GM21526 (cell line): ENCODE results near the gene COX6B1.
A peak's percentile ranks its signal among the peaks of the same experiment; 100 is the strongest.
"Not testable (repeated sequence)": the region's sequence is repeated elsewhere in the genome, so short reads cannot be mapped to it uniquely, and the experiment has no call there.

Source experiments
- ATAC-seq: cut with Tn5 transposase; IDR thresholded peaks from one replicate; pipeline ENCODE4 v1.9.1; 2021; ENCODE audit warnings: moderate library complexity; ENCODE audit not compliant: unreplicated experiment, low FRiP score

The COX6B1 gene, protein sequence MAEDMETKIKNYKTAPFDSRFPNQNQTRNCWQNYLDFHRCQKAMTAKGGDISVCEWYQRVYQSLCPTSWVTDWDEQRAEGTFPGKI

DNA sequence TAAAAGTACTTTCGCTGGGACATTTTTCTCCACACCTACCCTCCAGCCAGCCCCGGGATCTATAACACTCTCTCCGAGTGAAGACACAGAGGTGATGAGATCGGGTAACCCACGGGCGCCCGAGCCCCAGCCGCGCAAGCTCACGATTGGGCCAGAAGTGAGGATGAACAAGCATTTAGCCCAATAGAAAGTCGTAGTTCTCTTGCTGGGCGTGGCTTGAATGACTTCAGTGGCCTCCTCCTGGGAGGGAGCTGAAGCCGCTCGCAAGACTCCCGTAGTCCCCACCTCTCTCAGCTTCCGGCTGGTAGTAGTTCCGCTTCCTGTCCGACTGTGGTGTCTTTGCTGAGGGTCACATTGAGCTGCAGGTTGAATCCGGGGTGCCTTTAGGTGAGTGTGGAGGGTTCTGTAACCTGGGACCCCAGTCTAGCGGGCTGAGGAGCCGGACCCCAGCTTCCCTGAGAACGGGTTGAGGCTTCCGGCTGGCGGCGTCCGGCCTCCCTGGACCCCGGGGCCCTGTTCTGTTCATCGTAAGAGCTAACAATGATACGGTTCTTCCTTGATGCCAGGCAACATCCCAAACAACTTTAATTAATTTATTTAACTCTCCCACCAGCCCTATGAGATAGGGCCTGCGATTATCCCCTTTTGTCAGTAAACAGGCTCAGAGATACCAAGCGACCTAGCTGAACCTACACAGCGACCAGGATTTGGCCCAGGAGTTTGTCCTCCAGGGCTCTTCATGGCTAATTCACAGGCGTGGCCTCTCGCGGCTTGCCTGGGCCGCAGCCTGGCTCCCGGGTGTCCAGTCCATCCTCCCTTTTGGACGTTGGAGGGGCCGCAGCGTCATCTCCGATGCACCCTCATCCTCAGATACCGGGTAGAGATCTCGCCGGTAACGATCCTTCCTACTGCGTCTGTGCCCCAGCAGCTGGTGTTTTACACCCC is at the start of gene COX6B1:
Gene COX6B1, plus strand, starts transcription at position 307 of the 945 bp plus-strand sequence. CDS start 2,921 bp downstream, outside the sequence.
- ATAC-seq, result no peak

DNA sequence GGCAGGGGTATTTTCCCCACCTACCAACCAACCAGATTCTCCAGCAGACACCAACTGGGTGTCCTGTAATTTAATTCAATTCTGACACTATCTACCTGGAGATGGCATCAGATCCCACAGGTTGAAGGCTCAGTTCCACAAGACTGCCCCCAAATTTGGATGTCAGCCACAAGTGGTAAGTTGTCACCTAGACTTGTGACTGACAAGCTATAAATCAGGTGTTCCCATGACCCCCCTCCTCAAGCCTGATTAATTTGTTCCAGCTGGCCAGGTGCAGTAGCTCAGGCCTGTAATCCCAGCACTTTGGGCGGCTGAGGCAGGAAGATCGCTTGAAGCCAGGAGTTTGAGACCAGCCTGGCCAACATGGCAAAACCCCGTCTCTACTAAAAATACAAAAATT is 46.2 kb upstream of the COX6B1 start:
- no peak for ATAC-seq

DNA sequence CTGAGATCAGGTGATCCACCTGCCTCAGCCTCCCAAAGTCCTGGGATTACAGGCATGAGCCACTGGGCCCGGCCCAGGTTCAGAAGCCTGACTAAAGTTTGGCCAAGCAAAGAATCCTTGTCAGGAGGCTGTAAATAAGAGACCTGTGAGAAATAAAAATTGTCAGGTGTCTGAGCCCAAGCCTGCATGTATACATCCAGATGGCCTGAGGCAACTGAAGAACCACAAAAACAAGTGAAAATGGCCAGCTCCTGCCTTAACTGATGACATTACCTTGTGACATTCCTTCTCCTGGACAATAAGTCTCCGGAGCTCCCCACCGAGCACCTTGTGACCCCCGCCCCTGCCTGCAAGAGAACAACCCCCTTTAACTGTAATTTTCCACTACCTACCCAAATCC is 43.7 kb upstream of the COX6B1 start:
- ATAC-seq, result not testable (repeated sequence)

DNA sequence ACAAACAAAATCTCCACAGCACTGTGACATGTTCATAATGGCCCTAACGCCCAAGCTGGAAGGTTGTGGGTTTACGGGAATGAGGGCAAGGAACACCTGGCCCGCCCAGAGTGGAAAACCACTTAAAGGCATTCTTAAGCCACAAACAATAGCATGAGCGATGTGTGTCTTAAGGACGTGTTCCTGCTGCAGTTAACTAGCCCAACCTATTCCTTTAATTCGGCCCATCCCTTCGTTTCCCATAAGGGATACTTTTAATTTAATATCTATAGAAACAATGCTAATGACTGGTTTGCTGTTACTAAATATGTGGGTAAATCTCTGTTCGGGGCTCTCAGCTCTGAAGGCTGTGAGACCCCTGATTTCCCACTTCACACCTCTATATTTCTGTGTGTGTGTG is 41.0 kb upstream of the COX6B1 start:
- ATAC-seq, result not testable (repeated sequence)

DNA sequence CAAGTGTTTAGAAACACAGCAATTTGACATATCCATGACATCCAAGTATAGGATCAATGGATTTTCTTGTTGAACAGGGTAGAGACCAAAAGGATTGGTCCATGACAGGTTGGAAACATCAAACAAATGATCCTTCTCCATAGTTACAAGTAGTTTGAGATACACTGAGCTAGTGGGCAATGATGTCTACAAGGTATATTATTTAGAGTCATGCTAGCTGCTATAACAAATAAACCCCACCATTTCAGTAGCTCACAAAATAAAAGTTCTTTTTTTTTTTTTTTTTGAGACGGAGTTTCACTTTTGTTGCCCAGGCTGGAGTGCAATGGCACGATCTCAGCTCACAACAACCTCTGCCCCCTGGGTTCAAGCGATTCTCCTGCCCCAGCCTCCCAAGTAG is 40.5 kb upstream of the COX6B1 start:
- ATAC-seq, result no peak

DNA sequence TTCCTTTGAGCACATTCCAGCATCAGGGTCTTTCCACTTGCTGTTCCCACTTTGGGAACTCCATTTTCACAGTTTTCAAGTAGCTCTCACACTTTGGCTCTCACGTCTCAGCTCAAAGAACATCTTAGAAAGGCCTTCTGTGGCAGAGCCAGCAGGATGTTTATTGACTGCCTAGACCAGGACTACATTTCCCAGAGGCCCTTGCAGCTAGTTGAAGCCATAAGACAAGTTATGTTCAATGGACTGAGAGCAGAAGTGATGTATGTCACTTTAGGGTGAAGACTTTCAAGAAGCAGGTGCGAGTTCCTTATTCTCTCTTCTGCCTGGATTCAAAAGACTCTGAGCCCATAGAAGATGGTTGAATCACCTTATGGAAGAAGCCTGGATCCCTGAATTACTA is 39.9 kb upstream of the COX6B1 start:
- ATAC-seq, result no peak

DNA sequence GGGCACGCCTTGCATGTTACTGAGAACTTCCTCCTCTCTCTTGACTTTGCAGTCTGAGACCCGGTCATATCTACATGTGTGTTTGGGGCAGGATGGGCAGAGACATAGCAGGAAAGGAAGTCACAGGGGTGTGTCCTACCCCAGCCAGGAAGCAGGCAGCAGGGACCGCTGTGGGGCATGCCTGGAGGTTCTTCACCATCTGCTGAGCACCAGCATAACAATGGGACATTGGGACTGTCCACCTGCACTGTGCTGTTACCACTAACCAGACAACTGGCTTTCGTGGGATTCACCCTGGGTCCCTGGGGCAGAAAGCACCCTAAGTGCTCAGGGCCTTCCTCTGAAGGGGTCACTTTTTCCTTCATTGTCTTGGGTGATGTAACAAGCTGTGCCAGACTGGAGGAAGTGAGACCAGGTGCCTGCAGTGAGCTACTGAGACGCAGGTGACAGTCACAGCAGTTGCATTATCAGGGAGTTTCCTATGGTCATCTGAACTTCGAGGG is 38.2 kb upstream of the COX6B1 start:
- no peak for ATAC-seq

DNA sequence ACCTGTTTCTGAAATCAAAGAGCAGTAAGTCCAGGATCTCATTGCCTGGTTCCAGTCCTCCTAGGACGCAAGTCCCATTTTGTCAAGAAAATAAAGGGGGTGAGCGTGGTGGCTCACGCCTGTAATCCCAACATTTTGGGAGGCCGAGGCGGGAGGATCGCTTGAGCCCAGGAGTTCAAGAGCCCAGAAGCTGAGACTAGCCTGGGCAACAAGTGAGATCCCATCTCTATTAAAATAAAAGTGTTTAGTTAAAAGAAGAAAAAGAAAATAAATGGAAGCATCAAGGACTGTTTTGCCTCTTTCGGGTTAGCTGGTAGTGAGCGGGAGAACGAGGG is 35.9 kb upstream of the COX6B1 start:
- no peak for ATAC-seq

DNA sequence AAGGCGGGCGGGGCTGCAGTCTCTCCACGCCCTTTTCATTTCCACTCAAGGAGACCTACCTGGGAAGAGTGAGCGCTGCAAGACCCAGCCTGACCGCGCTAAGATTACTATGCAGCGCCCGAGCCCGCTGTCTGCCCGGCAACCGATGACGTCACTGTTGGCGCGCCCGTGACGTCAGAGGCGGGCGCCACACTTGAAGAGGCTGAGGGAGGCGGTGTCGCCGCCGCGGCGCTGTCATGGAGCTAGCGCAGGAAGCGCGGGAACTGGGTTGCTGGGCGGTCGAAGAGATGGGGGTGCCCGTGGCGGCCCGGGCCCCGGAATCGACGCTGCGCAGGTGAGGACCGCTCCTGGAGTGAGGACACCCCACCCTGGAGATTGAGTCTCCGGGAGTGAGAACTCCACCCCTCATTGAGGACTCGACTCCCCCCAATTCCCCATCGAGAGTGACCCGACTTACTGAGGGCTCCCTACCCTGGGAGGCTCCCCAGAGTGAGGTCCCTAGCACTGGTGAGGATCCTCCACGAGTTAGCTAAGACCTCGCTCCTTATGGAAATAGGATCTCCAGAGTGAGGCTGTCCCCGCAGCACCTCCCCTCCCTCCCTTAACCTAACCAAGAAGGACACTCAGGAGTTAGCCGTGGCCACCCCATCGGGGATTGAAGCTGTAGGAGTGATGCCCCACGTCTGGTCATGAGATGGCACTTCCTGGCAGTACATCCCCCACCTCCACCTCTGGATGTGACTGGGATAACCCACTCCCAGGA is 35.4 kb upstream of the COX6B1 start, which contains the start of gene HAUS5:
Gene HAUS5, plus strand, starts transcription at position 177 of the 763 bp plus-strand sequence. Its CDS starts 60 bp downstream, at position 237.
- ATAC-seq, result peak; percentile 62

DNA sequence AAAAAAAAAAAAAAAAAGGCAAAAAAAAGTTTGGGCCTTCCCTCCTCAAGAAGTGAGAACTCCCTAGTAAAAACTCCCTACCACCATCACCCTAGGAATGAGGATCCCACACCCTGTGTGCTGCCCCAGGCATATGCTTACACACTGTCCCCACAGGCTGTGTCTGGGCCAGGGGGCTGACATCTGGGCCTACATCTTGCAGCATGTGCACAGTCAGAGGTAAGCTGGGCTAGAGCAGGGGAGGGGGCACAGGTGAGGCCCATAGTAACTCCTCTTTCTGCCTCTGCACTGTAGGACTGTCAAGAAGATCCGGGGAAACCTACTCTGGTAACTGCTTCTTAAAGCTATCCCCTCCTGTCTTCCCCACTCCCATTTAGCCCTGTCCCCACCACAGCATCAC is 34.5 kb upstream of the COX6B1 start:
- no peak for ATAC-seq

DNA sequence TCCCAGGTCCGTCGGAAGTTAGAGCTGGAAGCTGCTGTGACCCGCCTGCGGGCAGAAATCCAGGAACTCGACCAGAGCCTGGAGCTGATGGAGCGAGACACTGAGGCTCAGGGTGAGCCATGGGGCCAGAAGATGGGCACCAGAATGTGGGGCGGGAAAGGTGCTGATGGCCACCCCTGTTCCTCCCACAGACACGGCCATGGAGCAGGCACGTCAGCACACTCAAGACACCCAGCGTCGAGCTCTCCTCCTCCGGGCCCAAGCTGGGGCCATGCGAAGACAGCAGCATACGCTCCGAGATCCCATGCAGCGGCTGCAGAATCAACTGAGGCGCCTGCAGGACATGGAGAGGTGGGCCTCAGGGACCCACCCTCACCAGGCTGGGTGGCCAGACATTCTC is 33.1 kb upstream of the COX6B1 start:
- no peak for ATAC-seq

DNA sequence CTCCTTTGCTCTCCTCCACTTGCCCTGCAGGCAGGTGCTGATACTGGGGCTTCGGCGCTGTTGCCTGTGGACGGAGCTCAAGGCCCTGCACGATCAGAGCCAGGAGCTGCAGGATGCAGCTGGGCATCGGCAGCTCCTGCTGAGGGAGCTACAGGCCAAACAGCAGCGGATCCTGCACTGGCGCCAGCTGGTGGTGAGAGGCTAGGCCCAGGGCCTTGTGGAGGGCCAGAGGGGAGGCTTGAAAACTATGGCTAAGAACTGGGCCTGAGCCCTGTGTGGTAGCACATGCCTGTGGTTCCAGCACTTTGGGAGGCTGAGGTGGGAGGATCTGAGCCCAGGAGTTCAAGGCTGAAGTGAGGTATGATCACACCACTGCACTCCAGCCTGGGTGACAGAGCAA is 29.3 kb upstream of the COX6B1 start:
- ATAC-seq, result no peak

DNA sequence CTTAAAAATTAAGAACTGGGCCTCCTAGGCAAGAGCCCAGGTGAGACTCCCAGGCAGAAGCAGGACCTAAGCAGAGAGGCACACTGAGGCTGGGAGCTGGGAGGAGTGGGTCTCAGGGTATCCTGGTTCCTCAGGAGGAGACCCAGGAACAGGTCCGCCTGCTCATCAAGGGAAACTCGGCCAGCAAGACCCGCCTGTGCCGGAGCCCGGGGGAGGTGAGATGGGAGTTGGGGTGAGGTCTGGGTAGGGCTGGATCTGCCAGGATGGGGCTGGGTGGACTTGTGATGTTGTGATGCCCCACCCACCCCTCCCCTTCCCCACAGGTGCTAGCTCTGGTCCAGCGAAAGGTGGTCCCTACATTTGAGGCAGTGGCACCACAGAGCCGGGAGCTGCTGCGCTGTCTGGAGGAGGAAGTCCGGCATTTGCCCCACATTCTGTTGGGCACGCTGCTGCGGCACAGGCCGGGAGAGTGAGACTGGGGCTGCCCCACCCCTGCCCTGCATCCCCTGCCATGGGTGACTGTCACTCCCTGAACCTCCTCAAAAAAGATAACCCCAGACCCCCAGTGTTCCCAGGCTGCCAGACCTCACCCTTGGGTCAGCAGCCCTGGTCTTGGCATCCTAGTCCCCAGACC is 28.7 kb upstream of the COX6B1 start:
- ATAC-seq, result no peak

DNA sequence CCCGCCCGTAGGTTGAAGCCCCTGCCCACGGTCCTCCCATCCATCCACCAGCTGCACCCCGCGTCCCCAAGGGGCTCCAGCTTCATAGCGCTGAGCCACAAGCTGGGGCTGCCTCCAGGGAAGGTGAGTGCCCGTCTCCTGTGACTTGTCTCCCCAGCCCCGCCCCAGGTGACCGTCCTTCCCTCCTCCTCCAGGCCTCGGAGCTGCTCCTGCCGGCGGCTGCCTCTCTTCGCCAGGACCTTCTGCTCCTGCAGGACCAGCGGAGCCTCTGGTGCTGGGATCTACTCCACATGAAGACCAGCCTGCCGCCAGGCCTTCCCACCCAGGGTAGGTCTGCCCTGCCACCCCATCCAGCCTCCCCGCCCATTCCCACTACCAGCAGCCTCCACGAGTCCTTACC is 28.1 kb upstream of the COX6B1 start:
- no peak for ATAC-seq

DNA sequence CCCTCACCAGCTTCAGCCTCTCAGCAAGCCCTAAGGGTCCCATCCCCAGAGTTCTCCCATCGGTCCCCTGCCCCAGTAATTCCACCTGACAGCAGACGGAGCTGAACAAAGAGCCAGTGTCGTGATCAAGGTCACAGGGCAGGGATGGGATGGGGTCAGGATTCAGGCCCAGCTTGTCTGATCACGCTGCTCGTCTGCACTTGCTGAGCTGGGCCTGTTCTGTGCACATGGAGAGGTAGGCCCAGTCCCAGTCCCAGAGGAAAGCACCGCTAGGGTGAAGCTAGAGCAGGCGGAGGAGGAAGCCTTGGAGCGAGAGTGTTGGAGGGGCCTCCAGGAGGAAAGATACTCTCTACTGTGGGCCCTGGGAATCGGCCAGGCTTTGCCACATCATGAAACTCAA is 26.4 kb upstream of the COX6B1 start:
- no peak for ATAC-seq

DNA sequence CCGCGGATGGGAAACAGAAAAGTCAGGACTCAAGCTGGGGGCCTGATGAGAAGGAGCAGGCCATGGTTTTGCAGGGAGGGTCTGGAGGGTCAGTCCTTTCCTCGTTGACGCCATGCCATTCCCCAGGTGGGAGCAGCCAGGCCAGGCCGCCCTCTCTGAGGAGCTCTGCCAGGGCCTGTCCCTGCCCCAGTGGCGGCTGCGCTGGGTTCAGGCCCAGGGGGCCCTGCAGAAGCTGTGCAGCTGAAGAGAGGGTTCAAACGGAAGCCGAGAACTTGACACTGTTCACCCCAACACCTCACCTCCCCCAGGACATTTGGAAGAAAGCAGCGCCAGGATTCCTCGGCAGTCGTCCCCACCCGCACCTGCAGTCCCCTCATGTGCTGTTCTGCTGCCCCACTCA is 25.4 kb upstream of the COX6B1 start:
- no peak for ATAC-seq

DNA sequence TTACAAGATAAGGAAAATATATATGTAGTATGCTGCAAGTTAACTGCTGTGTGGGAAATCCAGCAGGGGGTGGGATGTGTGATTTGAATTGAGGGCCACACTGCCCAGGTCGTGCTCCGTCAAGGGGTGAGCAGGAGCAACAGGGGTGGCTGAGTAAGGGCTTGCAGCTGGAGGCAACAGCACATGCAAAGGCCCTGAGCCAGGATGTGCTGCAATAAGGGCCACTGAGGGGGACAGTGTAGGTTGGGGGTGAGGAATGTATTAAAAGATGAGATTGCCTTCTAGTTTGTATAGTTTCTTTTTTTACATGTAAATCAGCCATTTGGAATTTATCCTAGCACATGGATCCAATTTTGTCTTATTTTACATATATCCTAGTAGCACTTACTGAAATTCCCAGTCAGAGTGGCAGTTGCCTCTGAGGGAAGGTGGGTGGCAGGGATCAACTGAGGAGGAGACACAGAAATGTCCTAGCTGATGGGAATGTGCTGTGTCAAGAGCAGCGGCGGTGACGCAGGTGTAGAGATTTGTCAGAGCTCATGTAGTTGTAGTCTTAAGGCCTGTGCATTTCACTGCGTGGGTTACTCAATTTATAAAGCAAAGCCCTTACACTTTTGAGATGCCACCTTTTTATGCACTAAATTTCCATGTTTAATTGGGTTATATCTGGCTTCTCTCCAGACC is 24.7 kb upstream of the COX6B1 start:
- no peak for ATAC-seq

DNA sequence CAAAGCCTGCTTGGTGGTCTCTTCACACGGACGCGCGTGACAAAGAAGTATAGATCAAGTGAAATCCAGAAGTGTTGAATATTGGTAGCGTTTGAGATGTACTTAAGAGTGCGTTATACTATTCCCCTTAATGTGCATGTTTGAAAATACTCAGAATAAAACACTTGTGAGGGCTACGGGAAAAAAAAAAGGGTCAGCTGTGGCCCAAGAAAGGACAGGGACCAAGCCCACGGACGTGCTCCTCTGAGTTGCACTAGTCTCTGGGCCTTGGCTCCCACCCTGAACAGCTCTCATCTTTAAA is 19.9 kb upstream of the COX6B1 start:
- no peak for ATAC-seq

DNA sequence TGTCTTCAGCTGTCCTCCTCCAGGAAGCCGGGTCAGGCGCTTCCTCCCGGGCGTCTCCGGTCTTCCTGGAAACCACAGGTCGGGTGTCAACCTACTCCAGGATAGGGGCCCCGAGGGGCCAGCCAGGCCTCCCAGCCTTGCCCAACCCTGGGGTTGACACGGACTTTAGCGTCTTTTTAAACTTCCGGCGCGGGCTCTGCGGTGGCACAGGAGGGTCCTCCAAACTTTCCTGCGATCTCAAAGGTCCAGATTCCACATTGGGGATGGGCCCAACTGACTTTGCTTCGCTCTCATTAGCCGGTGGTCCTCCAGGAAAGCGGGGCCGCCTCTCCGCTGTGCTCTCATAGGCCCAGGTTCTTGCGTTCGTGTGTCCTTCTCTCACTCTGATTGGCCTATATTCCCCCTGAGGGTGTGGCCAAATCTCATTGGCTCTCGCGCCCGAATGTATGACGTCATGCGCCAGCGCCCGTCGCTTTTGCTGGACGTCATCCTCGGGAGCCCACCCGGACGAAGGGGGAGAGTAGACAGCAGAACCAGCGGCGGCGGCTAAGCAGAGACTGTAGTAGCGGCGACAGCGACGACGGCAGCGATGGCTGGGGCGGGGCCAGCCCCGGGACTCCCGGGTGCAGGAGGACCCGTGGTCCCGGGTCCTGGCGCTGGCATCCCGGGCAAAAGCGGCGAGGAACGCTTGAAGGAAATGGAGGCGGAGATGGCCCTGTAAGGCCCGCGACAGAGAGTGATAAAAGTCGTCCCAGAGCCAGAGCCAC is 19.4 kb upstream of the COX6B1 start, which contains the start of gene RBM42:
Gene RBM42, plus strand, starts transcription at position 472 of the 767 bp plus-strand sequence. Its CDS starts 118 bp downstream, at position 590.
- ATAC-seq, result peak; percentile 88

DNA sequence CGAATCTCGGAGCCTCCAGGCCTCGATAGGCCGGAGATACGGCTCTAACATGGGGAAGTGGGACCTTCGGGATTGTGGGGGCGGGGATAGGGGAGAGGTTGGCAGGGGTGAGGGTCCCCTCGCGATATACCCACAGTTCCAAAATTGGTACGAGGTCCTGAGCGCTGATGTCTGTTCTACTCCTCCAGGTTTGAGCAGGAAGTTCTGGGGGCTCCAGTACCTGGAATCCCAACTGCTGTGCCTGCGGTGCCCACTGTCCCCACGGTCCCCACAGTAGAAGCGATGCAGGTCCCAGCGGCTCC is 18.8 kb upstream of the COX6B1 start:
- no peak for ATAC-seq
